K562 (cell line): ENCODE measurements around the gene LTBP4. TPM values are rescaled to one million over a fixed set of nuclear protein-coding genes. Genes with fewer than 3 reads are reported as not detected.

Source experiments
- ATAC-seq: fragments of 200-7000 bp; cut with Tn5 transposase; 3 replicates; pipeline ENCODE4 v1.9.1; 2020; ENCODE audit warnings: moderate library complexity
- BruUV-seq: library from RNA; stranded (reverse); fragments of 400-500 nt; replicated peaks from 2 replicates; lab custom pipeline; 2021; lab: Mats Ljungman, UMichigan
- CTCF ChIA-PET: fragments of 300-600 bp; formaldehyde crosslinking; extraction: SDS; loops from one replicate; lab custom pipeline; 2021; ENCODE audit warnings: low intra/inter-chr PET ratio; lab: Yijun Ruan, JAX
- POLR2A ChIA-PET: fragments of 300-600, 350-650 bp; sonication (Branson Sonifier 250); formaldehyde crosslinking; extraction: SDS; loops from one replicate; lab custom pipeline; 2021; ENCODE audit warnings: antibody characterized with exemption, inconsistent platforms; lab: Yijun Ruan, JAX
- DNase-seq, 4 experiments: peaks; one replicate each; pipeline versions ENCODE4 v3.0.0 to v3.0.0-alpha.2; 2011 to 2018; ENCODE audit warnings: low spot score in 3 of 4, mixed read lengths in 3 of 4; ENCODE audit errors: extremely low read depth in 1 of 4
- FAIRE-seq: peaks from 2 replicates; lab custom pipeline; 2011; peaks lifted over from hg19 to GRCh38; lab: Jason Lieb, UNC
- H2AFZ ChIP-seq: 2 replicates; pipeline ENCODE4 v1.6.0; 2011; ENCODE audit warnings: low read depth, low read length, control low read depth, inconsistent platforms
- H3K27ac ChIP-seq: fragments of 200-600 bp; 3 replicates; pipeline ENCODE4 v1.8.0; 2011; ENCODE audit warnings: low read depth, mild to moderate bottlenecking, control low read depth, inconsistent platforms, low read length, moderate library complexity, mixed read lengths; ENCODE audit errors: extremely low read depth
- H3K27me3 ChIP-seq, 2 experiments: fragments of 300-600 bp in 1 of 2; 2 replicates in 1 of 2; 3 replicates in 1 of 2; pipeline versions ENCODE4 v1.6.0 to v1.8.0; 2011; ENCODE audit warnings: inconsistent platforms in 2 of 2, low read length in 2 of 2, mild to moderate bottlenecking in 1 of 2, mixed read lengths in 1 of 2, moderate library complexity in 1 of 2; ENCODE audit not compliant: control insufficient read depth in 2 of 2, insufficient read depth in 2 of 2
- H3K36me3 ChIP-seq: fragments of 300-600 bp; 3 replicates; pipeline ENCODE4 v1.8.0; 2011; ENCODE audit warnings: mild to moderate bottlenecking, low read length, inconsistent platforms; ENCODE audit not compliant: control insufficient read depth, insufficient read depth
- H3K4me1 ChIP-seq, 2 experiments: fragments of 200-600 bp in 1 of 2; replicated peaks in 1 of 2; 2 replicates in 1 of 2; 3 replicates in 1 of 2; pipeline versions ENCODE4 v1.5.1 to v1.8.0; 2011; ENCODE audit warnings: inconsistent platforms in 2 of 2, low read length in 2 of 2, mild to moderate bottlenecking in 1 of 2, mixed read lengths in 1 of 2, moderate library complexity in 1 of 2; ENCODE audit not compliant: control insufficient read depth in 2 of 2, insufficient read depth in 2 of 2
- H3K4me2 ChIP-seq: 2 replicates; pipeline ENCODE4 v1.6.1; 2011; ENCODE audit warnings: low read length, control low read depth, inconsistent platforms, mixed read lengths; ENCODE audit not compliant: insufficient read depth
- H3K4me3 ChIP-seq: fragments of 200-600 bp; sonication (generic), shearing (Covaris generic); 2 replicates; pipeline ENCODE4 v1.5.1; 2016; ENCODE audit warnings: control low read depth, inconsistent platforms
- H3K79me2 ChIP-seq: fragments of 200-600 bp; 3 replicates; pipeline ENCODE4 v1.8.0; 2011; ENCODE audit warnings: low read length, inconsistent platforms; ENCODE audit not compliant: control insufficient read depth, insufficient read depth
- H3K9ac ChIP-seq, 2 experiments: 2 replicates each; pipeline versions ENCODE4 v1.6.0 to v1.6.1; 2011; ENCODE audit warnings: low read depth in 2 of 2, low read length in 2 of 2, control low read depth in 1 of 2, inconsistent platforms in 1 of 2, mild to moderate bottlenecking in 1 of 2, mixed read lengths in 1 of 2; ENCODE audit not compliant: insufficient read depth in 1 of 2
- H3K9me1 ChIP-seq: one replicate; pipeline ENCODE4 v1.6.0; 2011; ENCODE audit warnings: inconsistent platforms, mild to moderate bottlenecking, low read length, moderate library complexity; ENCODE audit not compliant: control insufficient read depth, insufficient read depth
- H3K9me3 ChIP-seq: replicated peaks from 2 replicates; pipeline ENCODE4 v1.5.1; 2011; ENCODE audit warnings: low read depth, low read length, inconsistent platforms; ENCODE audit not compliant: control insufficient read depth, insufficient read depth
- H4K20me1 ChIP-seq: replicated peaks from 2 replicates; pipeline ENCODE4 v1.6.1; 2011; ENCODE audit warnings: low read length, inconsistent platforms, mixed read lengths; ENCODE audit not compliant: control insufficient read depth, insufficient read depth
- CC2D1A ChIP-seq: fragments of 450-650 bp; IDR thresholded peaks from 2 replicates; pipeline ENCODE4 v1.6.1; 2017; ENCODE audit warnings: mild to moderate bottlenecking
- MCM3 ChIP-seq: fragments of 450-650 bp; IDR thresholded peaks from 2 replicates; pipeline ENCODE4 v1.6.1; 2016
- NR2F6 ChIP-seq: fragments of 450-650 bp; formaldehyde crosslinking; IDR thresholded peaks from 2 replicates; pipeline ENCODE4 v1.4.0; 2020; ENCODE audit warnings: mild to moderate bottlenecking
- POLR2G ChIP-seq: fragments of 200-400 bp; formaldehyde crosslinking; IDR thresholded peaks from 2 replicates; pipeline ENCODE4 v1.6.1; 2017; ENCODE audit warnings: low read depth, mild to moderate bottlenecking, antibody characterized with exemption, low read length, moderate library complexity
- TRIM24 ChIP-seq, 2 experiments: fragments of 450-650 bp; IDR thresholded peaks; 2 replicates each; pipeline ENCODE4 v1.6.1; 2016
- ZEB2 ChIP-seq: fragments of 450-650 bp; IDR thresholded peaks from 2 replicates; pipeline ENCODE4 v1.6.1; 2016
- ZNF445 ChIP-seq: fragments of 250-450 bp; sonication (Bioruptor Pico); IDR thresholded peaks from 2 replicates; pipeline ENCODE4 v1.4.0; 2020; ENCODE audit warnings: low read depth, mild to moderate bottlenecking, moderate library complexity
- WGBS: fragments of 100-300 bp; shearing (Covaris generic); methylation state at CpG from one replicate; pipeline ENCODE4 v1.1.6; 2016; ENCODE audit warnings: low coverage, mixed read lengths; ENCODE audit not compliant: insufficient coverage; ENCODE audit errors: missing lambda C conversion rate; 5-methylcytosine and 5-hydroxymethylcytosine counted together
- in situ Hi-C: fragments of 300-500 bp; cut with MboI; formaldehyde crosslinking; loops from 4 replicates; pipeline ENCODE4 v1.15.0; 2018; ENCODE audit warnings: inconsistent platforms, mixed read lengths
- intact Hi-C: fragments of 100-400 bp; cut with micrococcal nuclease; formaldehyde crosslinking; loops from 2 replicates; pipeline ENCODE4 v1.14.2; 2022
- polyA plus RNA-seq, 8 experiments: library from polyadenylated mRNA; depleted of rRNA in 4 of 8; stranded (reverse) in 5 of 8; unstranded in 3 of 8; fragments of >200 nt; fragmentation: Nextera tagmentation in 2 of 8; fragmentation: Illumina TruSeq in 1 of 8; extraction: Ambion mirVana in 2 of 8; extraction: Trizol in 1 of 8; gene quantifications; 2 replicates each; pipeline versions ENCODE4 v1.2.1 to v1.2.3, GENCODE V29; 2011 to 2014; ENCODE audit warnings: inconsistent platforms in 1 of 8, missing spikeins in 1 of 8
- total RNA-seq, 7 experiments: library from RNA; depleted of rRNA in 6 of 7; stranded (reverse); fragments of >200 nt in 6 of 7; fragmentation: Illumina TruSeq in 2 of 7; extraction: Trizol in 2 of 7; gene quantifications; 2 replicates each; pipeline versions ENCODE4 v1.2.1 to v1.2.3, GENCODE V29; 2011 to 2021; ENCODE audit warnings: low replicate concordance in 1 of 7
- TF ChIP-seq, protein P1 (sequence below): fragments of 450-650 bp; formaldehyde crosslinking; IDR thresholded peaks from 2 replicates; pipeline ENCODE4 v1.4.0; 2020; ENCODE audit warnings: mild to moderate bottlenecking, mixed read lengths
- TF ChIP-seq, protein P2 (sequence below): fragments of 450-650 bp; IDR thresholded peaks from 2 replicates; pipeline ENCODE4 v1.6.1; 2014; ENCODE audit warnings: low read depth, mild to moderate bottlenecking, moderate library complexity, borderline replicate concordance
- TF ChIP-seq, protein P3 (sequence below): fragments of 450-650 bp; IDR thresholded peaks from 2 replicates; pipeline ENCODE4 v1.6.1; 2018; ENCODE audit warnings: mild to moderate bottlenecking, low read depth; ENCODE audit not compliant: partially characterized antibody

LTBP4 gene
- total and polyA plus RNA-seq, 9 of the 15 experiments (the other 6 are each of a cell fraction or from before 2014, with no cell fraction given): 0.35 to 160 (median 31.6) TPM

DNA sequence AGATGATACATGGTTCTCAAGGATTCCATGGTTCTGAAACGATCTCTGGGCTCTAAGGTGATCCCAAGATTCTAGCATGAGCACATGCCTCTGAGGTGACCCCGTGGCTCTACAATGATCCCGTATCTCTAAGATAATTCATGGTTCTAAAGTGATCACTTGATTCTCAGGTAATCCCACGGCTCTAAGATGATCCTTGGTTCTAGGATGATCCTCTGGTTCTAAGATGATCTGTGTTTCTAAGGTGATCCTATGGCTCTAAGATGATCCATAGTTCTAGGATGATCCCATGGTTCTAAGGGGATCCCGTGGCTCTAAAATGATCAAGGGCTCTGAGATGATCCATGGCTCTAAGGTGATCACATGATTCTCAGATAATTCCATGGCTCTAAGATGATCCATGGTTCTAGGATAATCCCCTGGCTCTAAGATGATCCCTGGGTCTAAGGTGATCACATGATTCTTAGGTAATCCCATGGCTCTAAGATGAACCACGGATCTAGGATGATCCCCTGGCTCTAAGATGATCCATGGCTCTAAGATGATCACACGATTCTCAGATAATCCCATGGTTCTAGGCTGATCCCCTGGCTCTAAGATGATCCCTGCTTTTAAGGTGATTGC is 67.9 kb downstream of the LTBP4 start:
- H4K20me1 ChIP-seq: no peaks in the 10 kb centered on the region
- H3K4me2 ChIP-seq: no peak overlapping the region
- no peak overlapping the region for H2AFZ ChIP-seq
- H3K27ac ChIP-seq: no peak overlapping the region
- FAIRE-seq (peak; percentile 19), DNase-seq (no peak), ATAC-seq (no peak)
- H3K9me3 ChIP-seq: peaks cover 17% of the 10 kb centered on the region
- BruUV-seq: no TSS peak
- no peaks in the 10 kb centered on the region for H3K79me2 ChIP-seq
- in situ Hi-C loops: no loop called here
- H3K9me1 ChIP-seq: no peaks in the 10 kb centered on the region
- 87% methylated on average over 7 of the region's 7 CpGs for WGBS
- POLR2A ChIA-PET: no interaction called here
- no peak overlapping the region for H3K9ac ChIP-seq
- intact Hi-C loops: no loop called here
- no peaks in the 10 kb centered on the region for H3K27me3 ChIP-seq
- CTCF ChIA-PET: no interaction called here
- H3K4me1 ChIP-seq: peaks cover 30 to 36% of the 10 kb centered on the region in 2 experiments
- no peak overlapping the region for H3K4me3 ChIP-seq
- peak; percentile 52; the same call in 1 of the 2 replicates for TF ChIP-seq CC2D1A
- no peak for TF ChIP-seq NR2F6 (CRISPR knock-in tag)
- TF ChIP-seq, protein P1, sequence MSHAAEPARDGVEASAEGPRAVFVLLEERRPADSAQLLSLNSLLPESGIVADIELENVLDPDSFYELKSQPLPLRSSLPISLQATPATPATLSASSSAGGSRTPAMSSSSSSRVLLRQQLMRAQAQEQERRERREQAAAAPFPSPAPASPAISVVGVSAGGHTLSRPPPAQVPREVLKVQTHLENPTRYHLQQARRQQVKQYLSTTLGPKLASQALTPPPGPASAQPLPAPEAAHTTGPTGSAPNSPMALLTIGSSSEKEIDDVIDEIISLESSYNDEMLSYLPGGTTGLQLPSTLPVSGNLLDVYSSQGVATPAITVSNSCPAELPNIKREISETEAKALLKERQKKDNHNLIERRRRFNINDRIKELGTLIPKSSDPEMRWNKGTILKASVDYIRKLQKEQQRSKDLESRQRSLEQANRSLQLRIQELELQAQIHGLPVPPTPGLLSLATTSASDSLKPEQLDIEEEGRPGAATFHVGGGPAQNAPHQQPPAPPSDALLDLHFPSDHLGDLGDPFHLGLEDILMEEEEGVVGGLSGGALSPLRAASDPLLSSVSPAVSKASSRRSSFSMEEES (CRISPR knock-in tag): peak; percentile 64
- TF ChIP-seq ZEB2: no peak
- TF ChIP-seq MCM3: no peak
- TF ChIP-seq POLR2G: no peak
- TF ChIP-seq, protein P2, sequence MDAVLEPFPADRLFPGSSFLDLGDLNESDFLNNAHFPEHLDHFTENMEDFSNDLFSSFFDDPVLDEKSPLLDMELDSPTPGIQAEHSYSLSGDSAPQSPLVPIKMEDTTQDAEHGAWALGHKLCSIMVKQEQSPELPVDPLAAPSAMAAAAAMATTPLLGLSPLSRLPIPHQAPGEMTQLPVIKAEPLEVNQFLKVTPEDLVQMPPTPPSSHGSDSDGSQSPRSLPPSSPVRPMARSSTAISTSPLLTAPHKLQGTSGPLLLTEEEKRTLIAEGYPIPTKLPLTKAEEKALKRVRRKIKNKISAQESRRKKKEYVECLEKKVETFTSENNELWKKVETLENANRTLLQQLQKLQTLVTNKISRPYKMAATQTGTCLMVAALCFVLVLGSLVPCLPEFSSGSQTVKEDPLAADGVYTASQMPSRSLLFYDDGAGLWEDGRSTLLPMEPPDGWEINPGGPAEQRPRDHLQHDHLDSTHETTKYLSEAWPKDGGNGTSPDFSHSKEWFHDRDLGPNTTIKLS: peak; percentile 92; the same call in 1 of the 2 replicates
- TF ChIP-seq TRIM24 (IDR thresholded peaks at IDR 0.05): 0 out of 4 replicates have a peak, but pooled peaks of 1 of the 2 experiments have one; percentile 7
- peak; percentile 23; the same call in 1 of the 2 replicates for TF ChIP-seq ZNF445 (CRISPR knock-in tag)
- TF ChIP-seq, protein P3, sequence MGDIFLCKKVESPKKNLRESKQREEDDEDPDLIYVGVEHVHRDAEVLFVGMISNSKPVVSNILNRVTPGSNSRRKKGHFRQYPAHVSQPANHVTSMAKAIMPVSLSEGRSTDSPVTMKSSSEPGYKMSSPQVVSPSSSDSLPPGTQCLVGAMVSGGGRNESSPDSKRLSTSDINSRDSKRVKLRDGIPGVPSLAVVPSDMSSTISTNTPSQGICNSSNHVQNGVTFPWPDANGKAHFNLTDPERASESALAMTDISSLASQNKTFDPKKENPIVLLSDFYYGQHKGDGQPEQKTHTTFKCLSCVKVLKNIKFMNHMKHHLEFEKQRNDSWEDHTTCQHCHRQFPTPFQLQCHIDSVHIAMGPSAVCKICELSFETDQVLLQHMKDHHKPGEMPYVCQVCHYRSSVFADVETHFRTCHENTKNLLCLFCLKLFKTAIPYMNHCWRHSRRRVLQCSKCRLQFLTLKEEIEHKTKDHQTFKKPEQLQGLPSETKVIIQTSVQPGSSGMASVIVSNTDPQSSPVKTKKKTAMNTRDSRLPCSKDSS: peak; percentile 10
- peaks cover 74% of the 10 kb centered on the region for H3K36me3 ChIP-seq
